ENCODE results near the gene TGIF1. TPM values are rescaled to one million over a fixed set of nuclear protein-coding genes. Genes with fewer than 3 reads are reported as not detected.
A peak's percentile ranks its signal among the peaks of the same experiment; 100 is the strongest.

Gene TGIF1
- total and polyA plus RNA-seq, 10 of the 15 experiments (the other 5 are each of a cell fraction or from before 2014, with no cell fraction given): 1.8 to 8.5 (median 6.4) TPM

DNA sequence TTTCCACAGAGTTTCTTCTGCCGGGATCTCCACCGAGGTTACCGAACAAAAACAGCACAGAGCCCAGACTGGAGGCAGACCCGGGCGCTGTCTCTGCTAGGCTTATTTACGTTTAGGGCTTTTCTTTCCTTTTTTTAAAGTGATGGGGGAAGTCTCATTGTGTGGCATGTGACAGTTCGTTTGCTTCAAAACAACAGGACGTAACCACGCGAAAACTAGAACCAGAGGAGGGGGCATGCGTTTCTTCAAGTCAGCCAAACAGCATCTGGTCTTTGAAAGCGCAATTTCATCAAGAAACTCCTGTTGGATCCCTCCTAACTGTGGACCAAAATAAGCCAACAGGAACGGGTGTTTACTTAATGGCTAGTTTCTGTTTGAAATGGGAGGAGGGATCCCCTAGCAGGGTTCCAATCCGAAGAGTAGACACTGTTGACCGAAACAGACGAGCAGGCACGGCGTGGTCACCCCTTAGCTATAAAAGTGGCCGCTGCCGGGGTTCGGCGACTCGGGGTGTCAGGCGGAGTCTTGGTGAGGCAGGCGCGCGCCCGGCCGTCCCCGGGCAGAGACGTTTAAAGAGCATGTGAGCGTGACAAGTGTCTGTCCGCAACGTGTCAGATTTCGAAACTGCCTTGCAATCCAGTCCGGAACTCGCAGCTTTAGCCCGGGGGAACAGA lies 997 bp upstream of the TGIF1 start:
- peak; percentile 77 for FAIRE-seq
- Histone ChIP-seq H3K9me3 (replicated peaks; ENCODE audit: control insufficient read depth, insufficient read depth, low read length) (no peaks in the 10 kb centered on the region; the same call in 1 of the 3 replicates), H3K79me2 (ENCODE audit: control insufficient read depth, insufficient read depth, low read length) (no peaks in the 10 kb centered on the region), H3K9ac (ENCODE audit: control insufficient read depth, insufficient read depth, low read length) (peak overlapping the region; percentile 80), H3K4me1 (ENCODE audit: control insufficient read depth, insufficient read depth, low read length) (peaks cover 27% of the 10 kb centered on the region), H2AFZ (ENCODE audit: control insufficient read depth, low read depth, low read length) (peak overlapping the region; percentile 88), H3K27ac (ENCODE audit: control insufficient read depth, insufficient read depth) (peak overlapping the region; percentile 73), H4K20me1 (ENCODE audit: control insufficient read depth, insufficient read depth) (no peaks in the 10 kb centered on the region), H3K4me3 (peak overlapping the region; percentile 82), H3K36me3 (ENCODE audit: control insufficient read depth in 2 of 2, insufficient read depth in 2 of 2, low read length in 1 of 2) (no peaks in the 10 kb centered on the region), H3K4me2 (ENCODE audit: control insufficient read depth, insufficient read depth) (peak overlapping the region; percentile 98), H3K27me3 (replicated peaks in 1 of 2; ENCODE audit: control insufficient read depth in 2 of 2, insufficient read depth in 2 of 2, low read length in 1 of 2) (peaks cover 2 to 22% of the 10 kb centered on the region in 2 experiments)
- WGBS (ENCODE audit: insufficient coverage, insufficient replicate concordance, low lambda C conversion rate, missing lambda C conversion rate): 3% methylated on average over 38 of the region's 38 CpGs
- in situ Hi-C loops (cut with MboI): no loop called here
- ChIA-PET CTCF (interaction anchor here (1.8 kb wide), 1 partner anchor 78 kb away, joined by 5 read pairs; no protein-coding TSS in a partner anchor), POLR2A (interaction anchor here (0.6 to 3.5 kb wide), 6 partner anchors 18 to 762 kb away, joined by 4 to 16 read pairs (median 6); no protein-coding TSS in a partner anchor), RAD21 (ENCODE audit: unreplicated experiment) (interaction anchor here (1.3 to 3.5 kb wide), 7 partner anchors 9 to 170 kb away, joined by 3 to 18 read pairs (median 4); no protein-coding TSS in a partner anchor), SMC1A (ENCODE audit: uncharacterized antibody, unreplicated experiment) (interaction anchor here (0.9 to 3.2 kb wide), 5 partner anchors 24 to 217 kb away, joined by 3 to 16 read pairs (median 7); no protein-coding TSS in a partner anchor)
- ATAC-seq: peak; percentile 68
- intact Hi-C loops (cut with micrococcal nuclease; ENCODE audit: unreplicated experiment): loop anchor here (2.0 to 5.0 kb wide), 5 partner anchors 47 to 138 kb away; no protein-coding TSS in a partner anchor
- BruUV-seq (replicated peaks): no TSS peak
- DNase-seq (ENCODE audit: low read depth, low spot score): peak; percentile 44
- TF ChIP-seq TAF1 (IDR thresholded peaks at IDR 0.05; ENCODE audit: borderline replicate concordance, low read depth, low read length) (peak; percentile 58; the same call in 1 of the 2 replicates), KLF5 (IDR thresholded peaks at IDR 0.05; ENCODE audit: partially characterized antibody) (peak; percentile 71), MTA2 (IDR thresholded peaks at IDR 0.05; ENCODE audit: low read depth) (0 out of 2 replicates have a peak, but pooled peaks have one; percentile 19), TCF3 (IDR thresholded peaks at IDR 0.05; ENCODE audit: borderline replicate concordance, insufficient read depth, low read depth, low read length) (no peak), CHD2 (IDR thresholded peaks at IDR 0.05; ENCODE audit: borderline replicate concordance, low read depth, low read length) (no peak), STAT3 (IDR thresholded peaks at IDR 0.05; ENCODE audit: low read depth, low read length) (no peak), ASH2L (IDR thresholded peaks at IDR 0.05; ENCODE audit: borderline replicate concordance, low read depth) (0 out of 2 replicates have a peak, but pooled peaks have one; percentile 89), ZNF274 (IDR thresholded peaks at IDR 0.05; ENCODE audit: insufficient read depth, insufficient read length) (no peak), SIN3A (IDR thresholded peaks at IDR 0.05; ENCODE audit: low read depth, low read length) (peak; percentile 49; the same call in 1 of the 2 replicates), CEBPB (IDR thresholded peaks at IDR 0.05; ENCODE audit: borderline replicate concordance in 1 of 2, low read depth in 2 of 2, low read length in 2 of 2) (no peak), SUPT20H (IDR thresholded peaks at IDR 0.05; ENCODE audit: borderline replicate concordance, control insufficient read depth, low read depth, low read length) (no peak), ZNF207 (IDR thresholded peaks at IDR 0.05; ENCODE audit: borderline replicate concordance) (no peak), EP300 (IDR thresholded peaks at IDR 0.05; ENCODE audit: borderline replicate concordance in 1 of 2, control insufficient read depth in 1 of 2, low read depth in 2 of 2, low read length in 2 of 2) (peak in 1 of 2 experiments; percentile 43; a peak in 1 of 4 replicates), PAX5 (IDR thresholded peaks at IDR 0.05; ENCODE audit: borderline replicate concordance, low read depth, low read length) (peak; percentile 93), MEF2A (IDR thresholded peaks at IDR 0.05; ENCODE audit: insufficient read depth, low read depth, low read length) (no peak)
- TF ChIP-seq, protein P1, sequence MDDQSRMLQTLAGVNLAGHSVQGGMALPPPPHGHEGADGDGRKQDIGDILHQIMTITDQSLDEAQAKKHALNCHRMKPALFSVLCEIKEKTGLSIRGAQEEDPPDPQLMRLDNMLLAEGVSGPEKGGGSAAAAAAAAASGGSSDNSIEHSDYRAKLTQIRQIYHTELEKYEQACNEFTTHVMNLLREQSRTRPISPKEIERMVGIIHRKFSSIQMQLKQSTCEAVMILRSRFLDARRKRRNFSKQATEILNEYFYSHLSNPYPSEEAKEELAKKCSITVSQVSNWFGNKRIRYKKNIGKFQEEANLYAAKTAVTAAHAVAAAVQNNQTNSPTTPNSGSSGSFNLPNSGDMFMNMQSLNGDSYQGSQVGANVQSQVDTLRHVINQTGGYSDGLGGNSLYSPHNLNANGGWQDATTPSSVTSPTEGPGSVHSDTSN (IDR thresholded peaks at IDR 0.05; ENCODE audit: insufficient replicate concordance, low read depth, low read length): peak; percentile 3
- TF ChIP-seq, protein P2, sequence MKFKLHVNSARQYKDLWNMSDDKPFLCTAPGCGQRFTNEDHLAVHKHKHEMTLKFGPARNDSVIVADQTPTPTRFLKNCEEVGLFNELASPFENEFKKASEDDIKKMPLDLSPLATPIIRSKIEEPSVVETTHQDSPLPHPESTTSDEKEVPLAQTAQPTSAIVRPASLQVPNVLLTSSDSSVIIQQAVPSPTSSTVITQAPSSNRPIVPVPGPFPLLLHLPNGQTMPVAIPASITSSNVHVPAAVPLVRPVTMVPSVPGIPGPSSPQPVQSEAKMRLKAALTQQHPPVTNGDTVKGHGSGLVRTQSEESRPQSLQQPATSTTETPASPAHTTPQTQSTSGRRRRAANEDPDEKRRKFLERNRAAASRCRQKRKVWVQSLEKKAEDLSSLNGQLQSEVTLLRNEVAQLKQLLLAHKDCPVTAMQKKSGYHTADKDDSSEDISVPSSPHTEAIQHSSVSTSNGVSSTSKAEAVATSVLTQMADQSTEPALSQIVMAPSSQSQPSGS (IDR thresholded peaks at IDR 0.05; ENCODE audit: low read length): 0 out of 2 replicates have a peak, but pooled peaks have one; percentile 33

All from GM12878 (cell line).